ENCODE measurements around the gene TERT.

DNA sequence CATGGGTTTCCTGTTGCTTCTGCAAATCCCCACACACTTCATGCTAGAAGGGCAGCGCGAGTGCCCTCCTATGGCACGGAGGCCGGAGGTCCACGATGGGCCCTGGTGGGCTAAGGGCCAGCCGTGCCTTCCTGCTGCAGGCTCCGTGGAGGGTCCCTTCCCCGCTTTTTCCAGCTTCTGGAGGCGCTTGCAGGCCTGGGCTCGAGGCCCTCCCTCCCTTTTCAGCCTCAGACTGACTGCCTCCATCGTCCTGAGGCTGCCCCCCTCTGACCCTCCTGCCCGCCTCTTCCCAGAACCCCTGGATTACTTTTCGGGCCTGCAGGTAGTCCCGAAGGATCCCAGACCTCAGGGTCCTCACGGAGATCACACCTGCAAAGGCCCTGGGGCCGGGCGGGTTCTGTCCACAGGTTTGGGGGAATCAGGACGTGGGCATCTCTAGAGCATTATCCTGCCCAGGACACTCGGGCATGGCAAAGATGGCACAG is 3.2 kb upstream of the TERT start:
- TF ChIP-seq, protein P1, sequence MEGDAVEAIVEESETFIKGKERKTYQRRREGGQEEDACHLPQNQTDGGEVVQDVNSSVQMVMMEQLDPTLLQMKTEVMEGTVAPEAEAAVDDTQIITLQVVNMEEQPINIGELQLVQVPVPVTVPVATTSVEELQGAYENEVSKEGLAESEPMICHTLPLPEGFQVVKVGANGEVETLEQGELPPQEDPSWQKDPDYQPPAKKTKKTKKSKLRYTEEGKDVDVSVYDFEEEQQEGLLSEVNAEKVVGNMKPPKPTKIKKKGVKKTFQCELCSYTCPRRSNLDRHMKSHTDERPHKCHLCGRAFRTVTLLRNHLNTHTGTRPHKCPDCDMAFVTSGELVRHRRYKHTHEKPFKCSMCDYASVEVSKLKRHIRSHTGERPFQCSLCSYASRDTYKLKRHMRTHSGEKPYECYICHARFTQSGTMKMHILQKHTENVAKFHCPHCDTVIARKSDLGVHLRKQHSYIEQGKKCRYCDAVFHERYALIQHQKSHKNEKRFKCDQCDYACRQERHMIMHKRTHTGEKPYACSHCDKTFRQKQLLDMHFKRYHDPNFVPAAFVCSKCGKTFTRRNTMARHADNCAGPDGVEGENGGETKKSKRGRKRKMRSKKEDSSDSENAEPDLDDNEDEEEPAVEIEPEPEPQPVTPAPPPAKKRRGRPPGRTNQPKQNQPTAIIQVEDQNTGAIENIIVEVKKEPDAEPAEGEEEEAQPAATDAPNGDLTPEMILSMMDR (IDR thresholded peaks at IDR 0.05): no peak
- no peak for TF ChIP-seq BHLHE40 (IDR thresholded peaks at IDR 0.05; ENCODE audit: low read depth, low read length)
- TF ChIP-seq RFX5 (IDR thresholded peaks at IDR 0.05): no peak
- TF ChIP-seq CBX8 (IDR thresholded peaks at IDR 0.05): no peak
- TF ChIP-seq RAD21 (conservative IDR thresholded peaks at IDR 0.05 in 1 of 2, IDR thresholded peaks at IDR 0.05 in 1 of 2): no peak
- TF ChIP-seq, protein P2, sequence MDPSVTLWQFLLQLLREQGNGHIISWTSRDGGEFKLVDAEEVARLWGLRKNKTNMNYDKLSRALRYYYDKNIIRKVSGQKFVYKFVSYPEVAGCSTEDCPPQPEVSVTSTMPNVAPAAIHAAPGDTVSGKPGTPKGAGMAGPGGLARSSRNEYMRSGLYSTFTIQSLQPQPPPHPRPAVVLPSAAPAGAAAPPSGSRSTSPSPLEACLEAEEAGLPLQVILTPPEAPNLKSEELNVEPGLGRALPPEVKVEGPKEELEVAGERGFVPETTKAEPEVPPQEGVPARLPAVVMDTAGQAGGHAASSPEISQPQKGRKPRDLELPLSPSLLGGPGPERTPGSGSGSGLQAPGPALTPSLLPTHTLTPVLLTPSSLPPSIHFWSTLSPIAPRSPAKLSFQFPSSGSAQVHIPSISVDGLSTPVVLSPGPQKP (IDR thresholded peaks at IDR 0.05; ENCODE audit: low read depth, low read length): no peak
- TF ChIP-seq, protein P3, sequence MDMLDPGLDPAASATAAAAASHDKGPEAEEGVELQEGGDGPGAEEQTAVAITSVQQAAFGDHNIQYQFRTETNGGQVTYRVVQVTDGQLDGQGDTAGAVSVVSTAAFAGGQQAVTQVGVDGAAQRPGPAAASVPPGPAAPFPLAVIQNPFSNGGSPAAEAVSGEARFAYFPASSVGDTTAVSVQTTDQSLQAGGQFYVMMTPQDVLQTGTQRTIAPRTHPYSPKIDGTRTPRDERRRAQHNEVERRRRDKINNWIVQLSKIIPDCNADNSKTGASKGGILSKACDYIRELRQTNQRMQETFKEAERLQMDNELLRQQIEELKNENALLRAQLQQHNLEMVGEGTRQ (IDR thresholded peaks at IDR 0.05): no peak
- no peak for TF ChIP-seq ZNF302 (CRISPR knock-in tag; IDR thresholded peaks at IDR 0.05)
- no peak for TF ChIP-seq ZFP36 (IDR thresholded peaks at IDR 0.05; ENCODE audit: borderline replicate concordance, partially characterized antibody)
- no peak for TF ChIP-seq POLR2A (IDR thresholded peaks at IDR 0.05; ENCODE audit: low read length)
- TF ChIP-seq EHMT2 (IDR thresholded peaks at IDR 0.05; ENCODE audit: low read depth): no peak
- no peak for TF ChIP-seq JUN (IDR thresholded peaks at IDR 0.05)
